ENCODE measurements around the gene HADH.
A peak's percentile ranks its signal among the peaks of the same experiment; 100 is the strongest.
"Not testable (repeated sequence)": the region's sequence is repeated elsewhere in the genome, so short reads cannot be mapped to it uniquely, and the experiment has no call there.

HADH gene

DNA sequence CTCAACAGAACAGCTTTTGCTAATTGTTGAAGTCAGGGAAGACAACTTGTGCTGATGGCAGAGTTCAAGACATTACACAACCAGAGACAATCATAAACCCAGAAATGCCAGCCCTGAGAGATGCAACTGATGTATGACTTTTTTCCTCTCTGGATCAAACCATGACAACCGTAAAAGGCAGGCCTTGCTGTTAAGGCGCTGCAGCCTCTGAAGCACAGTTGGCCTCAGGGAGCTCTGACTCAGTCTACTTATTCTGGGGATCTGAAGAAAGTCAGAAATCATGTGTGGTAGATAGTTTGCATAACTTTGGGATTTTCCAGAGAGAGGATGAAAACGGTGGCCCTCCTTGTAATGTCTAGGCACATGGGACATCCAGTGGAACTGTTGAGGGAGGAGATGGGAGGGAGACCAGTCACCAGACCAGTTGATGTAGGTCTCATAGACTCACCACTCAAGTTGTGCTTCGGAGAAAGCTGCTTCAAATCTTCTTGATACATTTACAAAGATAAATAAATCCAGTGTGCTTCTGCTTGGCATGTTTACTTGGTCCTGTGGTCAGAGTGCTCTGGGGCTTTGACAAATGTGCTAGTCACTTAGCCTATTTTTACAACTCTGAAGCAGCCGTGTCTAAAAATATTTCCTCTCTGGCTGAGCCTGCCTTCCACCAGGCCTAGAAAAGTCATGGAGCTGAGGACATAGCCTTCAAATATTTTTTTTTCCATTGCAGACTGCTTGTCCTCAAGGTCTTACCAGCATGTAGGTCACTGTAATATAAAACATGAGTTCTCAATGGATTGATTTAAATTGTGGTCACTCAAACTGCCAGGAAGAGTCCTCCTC, 7.5 kb downstream of the HADH start:
- no peak for DNase-seq (ENCODE audit: low read depth in 2 of 2)

DNA sequence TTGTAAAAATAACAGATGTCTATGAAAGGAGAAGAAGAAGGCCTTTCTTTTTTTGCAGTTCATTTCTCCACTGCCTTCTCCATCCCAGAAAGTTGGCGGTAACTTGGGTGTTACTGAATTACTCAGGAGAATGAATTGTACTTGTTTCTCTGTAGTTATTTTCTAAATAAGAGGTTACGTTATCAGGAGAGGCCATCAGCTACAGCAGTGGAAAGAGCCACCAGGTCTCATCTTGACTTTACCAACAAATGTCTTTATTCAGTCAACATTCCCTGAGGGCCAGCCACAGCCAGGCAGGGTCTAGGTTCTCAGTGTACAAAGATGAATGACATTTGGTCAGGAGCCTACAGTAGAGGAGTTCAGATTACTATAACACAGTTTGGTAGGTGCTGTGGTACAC, 8.1 kb downstream of the HADH start:
- DNase-seq (ENCODE audit: low read depth in 2 of 2) = no peak

DNA sequence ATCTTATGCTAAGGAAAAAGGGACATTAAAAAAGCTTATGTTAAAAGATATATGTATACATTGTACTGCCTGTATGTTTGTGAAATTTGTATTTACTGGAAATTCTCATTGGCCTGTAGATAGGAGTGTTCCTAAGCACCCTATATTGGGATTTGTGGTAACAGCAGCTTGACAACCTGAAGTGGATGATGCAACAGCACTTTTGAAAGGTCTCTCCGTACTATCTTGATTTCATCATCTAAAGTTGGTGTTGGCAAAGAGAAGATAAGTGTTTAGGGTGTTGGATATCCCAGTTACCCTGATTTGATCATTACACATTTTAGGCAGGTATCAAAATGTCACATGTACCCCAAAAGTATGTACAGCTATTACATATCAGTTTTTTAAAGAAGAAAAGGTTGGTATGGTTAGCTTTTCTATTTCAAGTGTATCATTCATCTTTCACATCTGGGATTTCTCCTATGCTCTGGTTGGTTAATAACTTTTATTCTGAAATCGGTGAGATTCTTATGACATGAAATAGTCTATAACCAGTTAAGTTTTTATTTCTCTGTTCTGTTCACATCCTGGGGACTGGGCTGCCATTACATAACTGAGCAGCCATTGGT, 10.3 kb downstream of the HADH start:
- DNase-seq (ENCODE audit: low read depth in 2 of 2) = no peak

DNA sequence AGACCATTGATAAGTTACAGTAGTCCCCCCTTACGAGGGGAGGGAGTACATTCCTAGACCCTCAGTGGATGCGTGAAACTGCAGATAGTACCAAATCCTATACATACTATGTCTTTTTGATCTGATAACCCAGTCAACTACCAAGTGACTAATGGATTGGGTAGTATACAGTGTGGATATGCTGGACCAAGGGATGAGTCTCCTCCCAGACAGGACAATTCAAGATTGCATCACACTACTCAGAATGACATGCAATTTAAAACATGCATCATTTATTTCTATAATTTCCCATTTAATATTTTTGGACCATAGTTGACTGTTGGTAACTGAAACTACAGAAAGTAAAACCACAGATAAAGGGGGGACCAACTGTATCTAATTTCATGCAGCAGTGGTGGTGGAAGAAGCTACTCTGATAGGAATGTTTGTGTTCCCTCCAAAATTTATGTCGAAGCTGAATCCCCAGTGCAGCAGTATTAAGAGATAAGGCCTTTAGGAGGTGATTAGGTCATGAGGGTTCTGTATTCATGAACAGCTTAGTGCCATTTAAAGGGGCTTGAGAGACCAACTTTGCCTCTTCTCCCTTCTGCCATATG, 11.9 kb downstream of the HADH start:
- no peak for DNase-seq (ENCODE audit: low read depth in 2 of 2)

DNA sequence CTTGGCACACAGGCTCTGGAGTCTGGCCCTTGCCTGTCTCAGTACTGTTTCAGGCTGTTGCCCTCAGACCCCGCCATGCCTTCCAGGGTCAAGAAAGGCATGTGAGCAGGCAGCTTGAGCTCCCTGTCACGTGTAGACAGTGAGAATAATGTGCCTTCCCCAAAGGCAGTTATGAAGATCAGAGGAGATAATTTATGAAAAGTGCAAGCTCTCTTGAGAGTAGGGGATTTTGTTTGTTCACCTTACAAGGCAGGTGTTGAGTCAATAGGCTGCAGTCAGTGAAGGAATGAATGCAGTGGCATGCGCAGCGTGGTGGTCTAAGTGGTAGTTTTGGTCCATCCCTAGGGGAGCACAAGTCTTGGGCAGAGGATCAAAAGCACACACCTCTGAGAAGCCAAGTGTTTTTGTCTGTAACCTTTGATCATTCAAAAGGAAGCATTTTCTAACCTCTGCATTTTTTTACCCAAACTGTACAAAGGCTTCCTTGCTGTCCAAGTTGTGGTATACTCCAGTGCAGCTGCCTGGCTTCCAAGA, 14.4 kb downstream of the HADH start:
- no peak for DNase-seq (ENCODE audit: low read depth in 2 of 2)

DNA sequence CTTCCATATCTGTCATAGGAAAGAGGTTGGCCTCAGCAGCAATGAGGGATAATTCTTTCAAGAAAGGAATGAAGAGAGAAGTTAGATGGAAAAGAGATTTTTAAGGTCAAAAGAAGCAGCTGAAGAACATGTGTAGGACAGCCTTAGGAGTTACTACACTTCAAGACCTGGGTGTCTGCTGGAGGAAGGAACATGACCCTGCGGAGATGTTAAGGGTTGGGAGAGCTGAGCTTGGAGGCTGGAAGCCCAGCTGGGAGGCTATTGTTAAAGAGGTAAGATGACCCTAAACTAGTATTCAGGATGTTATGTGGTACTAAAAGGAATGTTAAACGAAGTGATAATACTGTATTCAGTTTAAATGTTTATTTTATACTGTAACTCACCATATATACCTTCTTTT, 15.0 kb downstream of the HADH start:
- DNase-seq (ENCODE audit: low read depth in 2 of 2) = no peak

DNA sequence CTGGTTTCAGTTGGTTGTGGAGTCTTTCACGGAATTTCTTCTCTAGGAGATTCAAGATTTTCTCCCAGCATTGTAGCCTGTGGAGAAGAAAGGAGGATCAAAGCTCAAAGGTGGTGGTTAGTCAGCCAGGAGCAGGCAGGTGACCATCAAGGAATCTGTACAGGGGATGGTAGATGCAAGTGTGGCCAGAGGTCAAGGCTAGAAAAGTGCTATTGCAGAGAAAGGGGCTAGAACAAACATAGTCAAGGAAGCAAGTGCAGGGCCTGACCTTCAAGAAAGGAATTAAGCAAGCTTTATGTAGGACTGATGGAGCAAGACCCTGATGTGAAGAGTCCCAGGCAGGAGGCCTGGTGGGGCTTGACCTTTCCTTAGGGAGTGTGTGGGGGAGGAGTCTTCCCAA, 16.1 kb downstream of the HADH start:
- DNase-seq (ENCODE audit: low read depth in 2 of 2) = no peak

DNA sequence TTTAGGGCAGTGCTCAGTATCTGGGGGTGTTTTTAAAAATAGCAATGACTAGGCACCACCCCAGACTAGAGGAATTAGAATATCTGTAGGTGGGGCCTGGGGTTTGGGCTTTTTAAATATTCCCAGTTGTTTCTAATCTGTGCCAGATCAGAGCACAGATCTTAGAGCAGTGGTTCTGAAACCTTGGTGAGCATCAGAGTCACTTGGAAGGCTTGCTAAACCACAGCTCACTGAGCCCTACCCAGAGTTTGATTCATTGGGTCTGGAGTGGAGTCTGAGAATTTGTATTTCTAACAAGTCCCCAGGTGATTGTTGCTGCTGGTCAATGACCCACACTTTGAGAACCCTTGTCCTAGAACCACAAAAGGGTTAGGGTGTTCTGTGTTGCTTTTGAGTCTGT, 16.7 kb downstream of the HADH start:
- DNase-seq (ENCODE audit: low read depth in 2 of 2) = no peak

DNA sequence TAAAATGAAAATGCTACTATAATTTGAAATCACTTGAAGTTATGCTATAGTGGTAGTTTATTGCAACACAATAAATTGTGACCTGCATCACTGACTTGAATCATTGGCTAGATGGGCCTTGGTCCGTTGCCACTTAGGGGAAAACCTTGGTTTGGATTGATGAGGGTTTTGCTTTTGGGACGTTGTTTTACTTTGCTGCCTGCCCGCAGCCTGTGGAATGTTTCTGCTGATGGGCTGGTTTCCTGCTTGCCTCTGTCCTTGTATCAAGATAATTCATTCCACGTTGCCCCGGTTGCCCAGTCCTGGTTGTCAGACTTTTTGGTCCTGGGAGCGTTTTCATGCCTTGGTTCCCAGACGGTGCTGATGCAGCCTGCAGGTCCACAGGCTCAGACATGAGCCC, 18.3 kb downstream of the HADH start:
- no peak for DNase-seq (ENCODE audit: low read depth in 2 of 2)

DNA sequence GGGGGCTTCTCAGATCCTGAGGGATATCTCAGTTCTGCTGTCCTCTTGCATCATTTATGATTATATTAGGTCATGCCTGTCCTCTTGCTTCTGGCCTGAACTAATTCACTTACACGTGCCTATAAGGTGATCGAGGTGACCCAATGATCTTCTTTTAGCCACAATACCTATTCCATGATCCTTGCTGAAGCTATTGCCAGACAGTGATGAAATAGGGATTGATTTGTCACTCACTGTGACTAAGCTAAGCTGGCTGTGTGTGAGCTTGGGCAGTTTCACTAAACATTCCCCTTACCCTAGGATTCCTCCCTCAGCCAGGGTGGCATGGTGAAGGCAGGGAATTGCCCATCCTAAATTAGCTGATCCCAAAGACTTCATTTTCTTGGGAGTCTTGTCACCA, 19.0 kb downstream of the HADH start:
- DNase-seq (ENCODE audit: low read depth in 2 of 2) = no peak

DNA sequence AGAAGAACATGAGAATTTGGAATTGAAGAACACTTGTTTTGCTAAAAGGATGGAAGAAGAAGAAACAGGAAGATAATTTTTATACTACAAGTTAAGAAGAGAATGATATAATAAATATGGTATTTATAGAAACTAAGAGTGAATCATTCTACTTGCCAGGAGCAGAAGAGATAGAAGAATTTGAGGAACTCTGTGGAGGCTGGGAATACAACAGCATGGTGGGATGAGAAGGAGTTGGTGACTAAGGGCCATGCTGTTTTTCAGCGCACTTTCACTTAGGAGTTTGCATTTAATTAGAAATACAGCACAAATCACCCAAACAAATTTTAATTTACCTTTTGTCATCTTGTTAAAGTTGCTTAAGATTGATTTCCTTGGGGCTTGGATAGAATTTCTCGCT, 20.5 kb downstream of the HADH start:
- DNase-seq (ENCODE audit: low read depth in 2 of 2) = no peak

DNA sequence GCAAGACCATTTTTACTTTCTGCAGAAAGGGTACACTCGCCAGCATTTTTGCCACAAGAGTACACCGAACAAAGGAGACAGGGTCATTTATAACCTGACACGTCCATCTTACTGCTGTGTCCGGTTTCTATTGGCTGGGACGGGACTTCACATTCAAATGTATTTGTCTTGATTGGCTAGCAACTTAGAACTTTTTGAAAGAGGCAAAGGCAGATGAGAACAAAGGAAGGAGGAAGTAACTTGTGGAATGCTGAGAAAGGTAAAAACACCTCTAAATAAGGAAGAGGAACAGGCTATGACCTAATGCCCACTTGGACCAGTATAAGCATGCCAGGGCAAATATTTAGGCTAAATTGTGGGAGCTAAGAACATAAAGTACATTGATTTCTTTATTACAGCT, 22.7 kb downstream of the HADH start:
- not testable (repeated sequence) for DNase-seq (ENCODE audit: low read depth in 2 of 2)

DNA sequence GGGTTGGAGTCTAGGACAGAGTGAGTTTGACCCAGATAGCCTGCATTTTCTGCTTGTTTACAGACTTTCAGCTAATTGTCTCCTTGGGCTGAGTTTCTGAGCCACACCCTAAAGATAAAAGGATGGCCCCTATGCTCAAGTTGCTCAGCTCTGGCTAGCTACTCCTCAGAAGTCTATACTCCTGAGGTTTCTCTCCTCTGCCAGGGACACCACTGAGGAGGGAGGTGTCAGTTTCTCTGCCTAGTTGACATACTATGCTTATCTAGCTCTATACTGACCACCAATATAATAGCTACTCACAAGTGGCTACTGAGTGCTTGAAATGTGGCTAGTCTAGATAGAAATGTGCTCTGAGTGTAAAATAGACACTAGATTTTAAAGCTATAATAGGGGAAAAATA, 23.6 kb downstream of the HADH start:
- no peak for DNase-seq (ENCODE audit: low read depth in 2 of 2)

DNA sequence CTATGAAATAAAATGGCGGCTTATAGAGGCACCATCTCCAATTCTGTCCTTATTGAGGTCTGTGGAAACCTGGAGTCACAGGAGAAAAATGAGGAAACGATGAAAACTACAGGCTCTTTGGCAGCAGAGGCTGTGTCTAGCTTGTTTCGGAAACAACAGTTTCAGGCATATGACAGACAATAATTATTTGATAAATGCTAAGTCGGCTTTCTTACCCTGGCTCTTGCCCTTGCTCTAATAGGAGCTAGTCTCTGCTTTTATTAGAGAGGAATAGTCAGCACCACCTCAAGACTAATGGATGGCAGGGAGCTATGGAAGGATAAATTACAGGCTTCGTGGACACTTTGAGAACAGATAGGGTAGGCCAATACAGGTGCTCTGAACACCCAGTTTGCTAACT, 24.3 kb downstream of the HADH start:
- DNase-seq (ENCODE audit: low read depth in 2 of 2) = no peak

DNA sequence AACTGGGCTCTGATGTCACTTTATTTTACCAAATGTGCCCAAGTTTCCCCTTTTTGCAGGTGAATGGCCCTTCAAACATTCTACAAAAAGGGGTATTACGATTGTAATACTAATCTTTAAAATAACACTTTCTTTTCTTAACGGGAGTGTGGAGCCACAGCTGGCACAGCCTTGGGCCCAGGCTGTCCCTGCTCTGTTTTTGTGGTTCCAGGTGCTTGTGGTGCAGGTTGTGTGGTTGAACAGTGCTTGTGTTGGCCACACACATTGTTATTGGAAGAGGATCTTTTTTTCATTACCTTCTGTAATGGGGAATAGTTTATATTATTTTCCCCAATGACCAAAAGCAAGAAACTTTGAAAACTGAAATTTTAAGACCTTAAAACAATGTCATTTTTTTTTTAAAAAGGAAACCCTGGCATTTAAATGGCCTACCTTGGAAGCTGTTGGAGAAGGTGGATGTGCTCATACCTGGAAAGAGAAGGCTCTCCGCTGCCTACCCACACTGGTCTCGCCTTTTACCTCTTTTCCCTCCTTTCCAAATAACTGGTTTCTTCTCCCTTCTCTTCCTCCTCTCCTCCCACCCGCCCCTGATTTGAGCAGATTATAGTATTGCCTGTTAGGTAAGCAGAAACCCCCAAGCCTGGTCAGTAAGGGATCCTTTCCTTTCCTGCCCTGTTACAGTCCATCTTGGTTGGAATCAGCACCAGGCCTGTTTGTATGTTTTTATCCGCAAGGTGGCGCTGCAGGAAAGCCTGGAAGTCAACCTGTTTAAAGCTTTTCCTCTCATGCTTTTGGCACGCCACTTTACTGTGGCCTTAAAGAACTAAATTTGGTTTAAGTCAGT, 28.6 kb downstream of the HADH start:
- peak; percentile 54 to 72 for DNase-seq (ENCODE audit: low read depth in 2 of 2)

DNA sequence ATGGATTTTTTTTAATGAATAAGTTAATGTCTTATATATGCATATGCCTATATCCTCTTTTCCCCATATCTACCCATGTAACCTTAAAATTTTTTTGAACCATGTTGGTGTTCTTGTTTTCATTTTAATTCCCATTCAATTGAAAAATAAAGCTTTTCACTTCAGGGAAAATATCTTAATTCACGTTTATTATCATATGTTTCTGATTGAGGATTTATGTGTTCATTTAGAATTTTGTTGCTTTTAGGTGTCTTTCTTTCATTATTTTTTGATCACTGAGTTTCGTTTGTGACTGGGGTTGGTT, 29.1 kb downstream of the HADH start:
- DNase-seq (ENCODE audit: low read depth in 2 of 2) = no peak

DNA sequence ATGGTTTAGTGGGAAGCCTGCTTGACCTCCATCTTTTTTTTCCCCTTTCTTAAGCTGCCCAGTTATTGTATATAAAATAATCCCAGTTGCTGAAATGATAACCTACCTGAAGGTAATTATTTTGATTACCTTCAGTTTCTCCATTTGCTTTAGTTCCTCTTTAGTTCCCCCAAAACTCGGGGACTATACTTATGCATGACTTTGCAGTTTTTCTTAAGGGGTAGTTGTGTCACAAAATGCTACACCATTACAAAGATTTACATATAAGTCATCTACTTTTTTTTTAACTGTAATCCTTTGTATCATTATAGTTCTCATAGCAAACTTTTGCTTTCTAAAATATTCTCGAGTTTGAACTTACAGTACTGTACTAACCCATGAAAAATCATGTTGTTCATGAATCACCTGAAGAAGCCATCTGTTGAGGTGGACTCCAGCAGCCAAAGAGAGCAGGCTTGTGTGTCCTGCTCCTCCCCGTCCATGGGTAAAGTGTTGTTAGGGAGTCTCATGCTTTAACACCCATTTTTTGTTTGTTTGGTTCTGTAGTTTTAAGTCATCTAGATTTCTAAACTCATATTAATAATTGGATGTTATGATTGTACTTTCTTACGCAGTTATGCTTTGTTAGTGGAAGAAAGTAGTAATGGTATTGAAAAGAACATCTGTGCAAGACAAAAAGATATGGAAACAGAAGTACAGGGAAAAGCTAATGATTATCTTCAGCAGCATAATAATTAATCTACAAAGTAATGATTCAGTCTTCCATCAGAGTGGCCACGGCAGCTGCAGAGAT, 34.6 kb downstream of the HADH start:
- no peak for DNase-seq (ENCODE audit: low read depth in 2 of 2)

DNA sequence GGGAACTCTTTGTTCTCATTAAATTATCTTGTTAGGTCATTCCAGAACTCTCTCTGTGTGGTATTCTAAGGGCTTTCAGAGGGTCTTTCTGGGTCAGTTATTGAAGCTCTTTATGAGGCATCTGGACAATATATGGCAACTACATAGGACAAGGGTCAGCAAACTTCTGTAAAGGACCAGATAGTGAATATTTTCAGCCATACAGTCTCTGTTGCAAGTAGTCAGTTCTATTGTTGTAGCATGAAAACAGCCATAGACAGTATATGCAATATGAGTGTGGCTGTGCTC, 35.1 kb downstream of the HADH start:
- DNase-seq (ENCODE audit: low read depth in 2 of 2) = no peak

DNA sequence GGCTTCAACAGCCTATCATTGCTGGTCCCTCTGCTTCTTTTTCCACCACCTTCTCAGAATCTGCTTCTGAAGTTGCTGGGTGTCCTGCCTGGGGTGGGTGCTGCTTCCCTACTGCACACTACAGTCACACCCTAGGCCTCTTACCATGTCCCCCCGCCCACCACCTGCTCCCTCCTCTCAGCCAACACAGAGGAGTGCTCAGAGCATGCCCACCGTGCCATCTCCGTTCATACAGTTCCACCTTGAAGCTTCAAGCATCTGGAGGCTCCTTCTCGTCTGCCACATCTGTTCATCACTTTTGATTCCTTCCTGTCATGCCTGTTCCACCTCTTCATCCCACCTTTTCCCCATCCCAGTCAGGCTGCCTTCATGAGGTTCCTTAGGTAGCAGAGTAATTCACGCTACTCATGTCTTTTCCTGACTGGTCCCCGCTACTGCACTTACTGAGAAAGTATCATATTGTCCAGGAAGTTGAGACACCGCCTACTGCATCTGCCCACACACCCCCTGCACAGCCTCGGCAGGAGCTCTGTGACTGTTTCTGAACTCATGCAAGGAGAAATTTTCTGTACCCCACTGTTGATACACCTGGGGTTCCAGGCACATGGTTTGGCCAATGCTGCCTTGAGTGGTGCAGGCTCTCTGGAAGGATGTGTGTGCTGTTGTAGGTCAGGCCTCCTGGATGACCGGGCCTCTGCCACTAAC, 39.5 kb downstream of the HADH start:
- peak in 1 of 2 donors; percentile 40 for DNase-seq (ENCODE audit: low read depth in 2 of 2)

DNA sequence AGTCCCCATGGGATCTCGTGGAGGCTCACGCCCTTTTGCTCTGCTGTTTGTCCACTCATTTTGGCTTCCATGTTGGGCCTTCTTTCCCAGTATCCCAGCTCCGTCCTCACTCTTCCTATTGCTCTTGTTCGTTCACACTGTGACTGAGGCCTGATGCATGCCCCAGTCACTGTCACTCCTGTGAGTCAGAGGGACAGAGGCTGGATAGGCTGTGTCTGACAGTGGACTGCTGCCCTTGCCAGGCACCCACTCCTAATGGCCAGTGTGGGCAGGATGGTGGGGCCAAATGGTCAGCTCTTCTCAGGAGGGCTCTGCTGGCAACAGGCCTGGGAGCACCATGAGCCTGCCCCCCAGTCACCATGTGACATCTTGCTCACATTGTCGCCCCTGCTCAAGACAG, 40.0 kb downstream of the HADH start:
- no peak for DNase-seq (ENCODE audit: low read depth in 2 of 2)

DNA sequence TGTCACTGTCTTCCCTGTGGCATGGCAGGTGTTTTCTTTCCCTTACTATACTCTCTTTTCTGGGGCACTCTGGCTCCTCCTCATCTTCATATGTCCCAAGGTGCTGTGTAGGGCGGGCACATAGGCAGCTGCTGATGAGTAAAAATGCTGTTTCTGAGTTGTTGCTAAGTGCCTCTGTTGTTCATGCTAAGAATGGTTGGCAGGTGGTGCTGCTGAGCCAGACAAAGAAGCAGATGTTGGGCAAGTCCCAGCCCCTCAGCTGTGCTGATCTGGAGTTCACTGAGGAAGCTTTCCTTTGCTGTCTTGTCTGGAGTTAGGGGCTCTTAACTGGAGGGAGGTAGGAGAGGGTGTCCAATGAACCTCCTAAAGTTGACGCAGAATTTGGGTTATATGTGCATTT, 40.6 kb downstream of the HADH start:
- DNase-seq (ENCODE audit: low read depth in 2 of 2) = peak in 1 of 2 donors; percentile 50

Data from stimulated activated CD8-positive, alpha-beta memory T cell treated with anti-CD3 and anti-CD28 coated beads, Interleukin-2, amount 100 ng/mL, for 48 hours (primary cell).